ENCODE data around the gene GFER. TPM values are rescaled to one million over a fixed set of nuclear protein-coding genes. Genes with fewer than 3 reads are reported as not detected.
"Not testable (repeated sequence)": the region's sequence is repeated elsewhere in the genome, so short reads cannot be mapped to it uniquely, and the experiment has no call there.

The GFER gene
- total and polyA plus RNA-seq, 8 donors, result 17.1 to 62.0 (median 25.9) TPM

GRCh38 chr16:1958715-1959268 is 25.2 kb upstream of the GFER start:
- Histone ChIP-seq H3K27me3 (no peaks in the 10 kb centered on the region), H3K4me1 (peaks cover 0 to 26% (median 17%) of the 10 kb centered on the region in 3 donors), H3K36me3 (peaks cover 0 to 20% (median 10%) of the 10 kb centered on the region in 3 donors), H3K4me3 (peak overlapping the region in 2 of 4 donors; percentile 72 to 84), H3K9me3 (no peaks in the 10 kb centered on the region), H3K27ac (peak overlapping the region in 1 of 4 donors; percentile 79)
- ATAC-seq (peak in 1 of 4 donors; percentile 0), FAIRE-seq (no peak), DNase-seq (peak in 5 of 6 donors; percentile 28 to 82 (median 67))
- intact Hi-C loops (cut with DNase I), result no loop called here
- TF ChIP-seq CTCF (IDR thresholded peaks at IDR 0.05), result no peak
- WGBS, 2 donors, result 23 to 25% methylated on average over 14 of the region's 14 CpGs

GRCh38 chr16:1959269-1960039 is 24.5 kb upstream of the GFER start, which contains the start of gene NDUFB10:
Gene NDUFB10, plus strand, starts transcription at chr16:1959538. Its CDS starts 87 bp downstream, at chr16:1959625.
- DNase-seq (peak; percentile 89 to 99 (median 96)), ATAC-seq (peak; percentile 86 to 93 (median 90)), FAIRE-seq (no peak)
- peak; percentile 25 to 56 (median 51) for TF ChIP-seq CTCF (IDR thresholded peaks at IDR 0.05)
- 0 to 1% methylated on average over 73 to 79 of the region's 79 CpGs for WGBS, 2 donors
- peak within 1 kb of the TSS; percentile 32 to 91 (median 78) for H3K4me3 ChIP-seq
- intact Hi-C loops (cut with DNase I), result no loop called here
- peaks cover 0 to 20% (median 10%) of the 10 kb centered on the region in 3 donors for H3K36me3 ChIP-seq
- peaks cover 0 to 21% (median 17%) of the 10 kb centered on the region in 3 donors for H3K4me1 ChIP-seq
- no peaks in the 10 kb centered on the region for H3K27me3 ChIP-seq
- H3K27ac ChIP-seq, result peak within 1 kb of the TSS; percentile 35 to 79 (median 66)
- H3K9me3 ChIP-seq, result no peaks in the 10 kb centered on the region

- Histone ChIP-seq H3K27ac (no peak overlapping the region), H3K27me3 (no peaks in the 10 kb centered on the region), H3K4me1 (peaks cover 0 to 23% (median 20%) of the 10 kb centered on the region in 3 donors), H3K9me3 (no peaks in the 10 kb centered on the region), H3K4me3 (peak overlapping the region in 3 of 4 donors; percentile 32 to 84 (median 72)), H3K36me3 (peaks cover 0 to 20% (median 10%) of the 10 kb centered on the region in 3 donors)
- no peak for FAIRE-seq
- DNase-seq, result peak in 2 of 6 donors; percentile 24 to 55
- no peak for ATAC-seq
- intact Hi-C loops (cut with DNase I), result no loop called here
- 43 to 45% methylated on average over 20 of the region's 20 CpGs for WGBS, 2 donors
- TF ChIP-seq CTCF (IDR thresholded peaks at IDR 0.05), result no peak
These were observed 23.0 kb upstream of the GFER start for GRCh38 chr16:1960665-1961630.

- 61% methylated on average over 6 of the region's 6 CpGs for WGBS, 2 donors
- no peak for FAIRE-seq
- peak in 2 of 6 donors; percentile 43 to 45 for DNase-seq
- Histone ChIP-seq H3K4me1 (peaks cover 0 to 25% (median 20%) of the 10 kb centered on the region in 3 donors), H3K9me3 (no peaks in the 10 kb centered on the region), H3K27me3 (no peaks in the 10 kb centered on the region), H3K4me3 (no peak overlapping the region), H3K27ac (no peak overlapping the region), H3K36me3 (peaks cover 0 to 20% (median 10%) of the 10 kb centered on the region in 3 donors)
- no peak for TF ChIP-seq CTCF (IDR thresholded peaks at IDR 0.05)
- intact Hi-C loops (cut with DNase I), result no loop called here
- no peak for ATAC-seq
These were observed 22.3 kb upstream of the GFER start for GRCh38 chr16:1961651-1962067.

- H3K27ac ChIP-seq; intact Hi-C loops (cut with DNase I); ATAC-seq; H3K27me3 ChIP-seq; FAIRE-seq; H3K9me3 ChIP-seq: not testable (repeated sequence)
- Histone ChIP-seq H3K4me1 (peaks cover 0 to 25% (median 20%) of the 10 kb centered on the region in 3 donors), H3K4me3 (peak overlapping the region in 3 of 4 donors; percentile 80 to 96 (median 95)), H3K36me3 (peaks cover 0 to 20% (median 10%) of the 10 kb centered on the region in 3 donors)
- WGBS, 2 donors, result 81 to 82% methylated on average over 33 to 37 of the region's 37 CpGs
- DNase-seq, result peak in 2 of 6 donors; percentile 44 to 77
These were observed 21.5 kb upstream of the GFER start for GRCh38 chr16:1962161-1963153.

Data from pancreas (tissue), 10 donors.